HG02571 (cell line): ENCODE measurements around the gene RPUSD1.
"Not testable (repeated sequence)": the region's sequence is repeated elsewhere in the genome, so short reads cannot be mapped to it uniquely, and the experiment has no call there.

Experiments used
- ATAC-seq: cut with Tn5 transposase; IDR thresholded peaks from one replicate; pipeline ENCODE4 v1.9.1; 2021; ENCODE audit warnings: mild to moderate bottlenecking, moderate library complexity; ENCODE audit not compliant: unreplicated experiment

The RPUSD1 gene

DNA sequence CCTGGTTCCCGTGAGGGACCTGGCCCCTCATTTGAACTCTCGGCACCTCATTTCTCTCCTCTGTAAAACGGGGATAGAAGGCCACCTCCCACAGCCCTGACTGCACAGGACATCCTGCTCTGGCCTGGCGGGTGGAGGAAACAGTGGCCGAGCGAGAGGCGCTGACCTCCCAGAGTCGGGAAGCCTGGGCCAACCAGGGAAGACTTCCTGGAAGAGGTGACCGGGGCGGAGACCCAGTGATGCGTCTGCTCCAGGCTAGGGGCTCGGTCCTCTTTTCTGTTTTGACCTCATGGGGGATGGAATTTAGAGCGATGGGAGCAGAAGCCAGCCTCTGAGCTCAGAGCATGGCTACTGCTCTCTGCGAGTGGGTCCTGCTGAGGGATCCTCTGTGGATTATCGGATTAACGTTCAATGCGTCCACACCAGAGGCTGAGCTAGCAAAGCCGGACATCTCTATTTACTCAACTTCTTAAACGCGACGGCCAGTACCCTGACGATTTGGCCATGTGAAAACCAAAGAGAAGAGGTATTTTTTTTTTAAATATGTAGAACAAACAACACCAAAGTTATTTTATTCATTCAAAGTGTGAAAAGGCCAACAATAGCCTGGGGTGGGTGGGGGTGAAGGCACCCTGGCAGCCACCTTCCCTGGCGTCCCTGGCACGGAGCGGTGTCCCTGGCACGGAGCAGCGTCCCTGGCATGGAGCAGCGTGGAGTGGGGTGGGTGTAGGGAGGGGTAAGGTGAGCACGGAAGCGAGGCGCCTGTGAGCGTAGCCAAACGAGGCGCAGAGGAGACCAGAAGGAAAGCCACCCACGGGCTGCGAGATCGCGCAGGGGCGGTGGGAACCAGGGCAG is 36.8 kb downstream of the RPUSD1 start:
- ATAC-seq, result no peak

DNA sequence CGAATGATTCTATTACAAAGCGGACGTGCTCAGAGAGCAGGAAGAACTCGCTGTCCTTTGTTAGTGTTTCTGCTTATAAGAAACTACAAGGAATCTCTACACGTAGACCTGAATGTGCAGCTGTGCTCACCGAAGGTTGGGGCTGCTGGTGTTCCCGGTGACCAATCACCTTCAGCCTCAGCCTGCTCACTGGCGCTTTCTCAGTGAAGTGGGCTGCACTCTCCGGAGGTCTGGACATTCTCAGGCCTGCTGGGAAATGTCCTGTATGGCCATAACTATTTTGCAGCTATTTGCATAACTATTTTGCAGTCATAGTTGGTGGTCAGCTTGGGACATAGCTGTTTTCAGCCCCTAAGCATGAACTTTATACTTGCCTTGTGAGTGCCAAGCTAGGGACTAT is 37.7 kb downstream of the RPUSD1 start:
- no peak for ATAC-seq

DNA sequence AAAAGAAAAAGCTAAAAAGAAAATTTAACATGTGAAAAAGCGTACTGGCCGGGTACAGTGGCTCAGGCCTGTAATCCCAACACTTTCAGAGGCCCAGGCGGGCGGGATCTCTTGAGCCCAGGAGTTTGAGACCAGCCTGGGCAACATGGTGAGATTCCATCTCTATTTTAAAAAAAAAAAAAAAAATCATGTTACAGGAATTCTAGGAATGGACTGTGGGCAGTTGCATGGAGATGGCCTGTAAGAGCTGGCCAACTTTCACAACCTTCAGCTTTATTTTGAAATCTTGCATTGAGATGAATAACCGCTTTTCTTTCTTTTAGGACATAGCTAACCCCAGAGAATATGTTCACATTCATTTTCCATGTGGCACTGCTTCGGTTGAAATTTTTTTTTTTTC is 39.2 kb downstream of the RPUSD1 start:
- no peak for ATAC-seq

DNA sequence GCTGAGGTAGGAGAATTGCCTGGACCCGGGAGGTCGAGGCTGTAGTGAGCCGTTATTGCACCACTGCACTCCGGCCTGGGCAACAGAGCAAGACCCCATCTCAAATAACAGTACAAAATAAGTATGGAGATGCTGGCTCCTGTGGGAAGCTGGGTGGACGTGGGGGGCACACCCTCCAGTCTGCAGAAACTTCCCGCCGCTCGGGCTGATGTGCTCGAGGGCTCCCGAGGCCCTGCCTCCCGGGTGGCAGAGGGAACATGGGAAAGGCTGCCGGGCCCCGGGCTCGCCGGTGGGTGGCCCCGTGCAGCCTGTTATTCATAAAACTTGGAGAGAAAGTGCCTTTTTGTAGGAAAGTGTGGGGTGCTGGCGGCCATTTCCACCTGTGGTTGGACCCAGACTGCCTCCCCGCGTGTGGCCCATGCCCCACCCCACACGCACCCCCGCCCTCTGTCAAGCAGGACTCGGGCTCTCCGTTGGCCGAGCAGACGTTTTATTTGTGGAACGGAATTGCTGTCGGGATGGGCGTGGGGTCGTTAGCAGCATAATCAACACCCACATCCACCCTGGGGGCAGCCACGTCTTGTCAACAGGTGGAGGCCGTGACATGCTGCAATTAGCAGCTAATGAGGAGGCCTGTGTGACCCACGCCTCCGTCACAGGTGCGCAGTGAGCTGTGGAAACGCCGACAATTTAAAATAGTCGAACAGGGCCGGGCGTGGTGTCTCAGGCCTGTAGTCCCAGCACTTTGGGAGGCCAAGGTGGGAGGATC is 40.0 kb downstream of the RPUSD1 start:
- no peak for ATAC-seq

DNA sequence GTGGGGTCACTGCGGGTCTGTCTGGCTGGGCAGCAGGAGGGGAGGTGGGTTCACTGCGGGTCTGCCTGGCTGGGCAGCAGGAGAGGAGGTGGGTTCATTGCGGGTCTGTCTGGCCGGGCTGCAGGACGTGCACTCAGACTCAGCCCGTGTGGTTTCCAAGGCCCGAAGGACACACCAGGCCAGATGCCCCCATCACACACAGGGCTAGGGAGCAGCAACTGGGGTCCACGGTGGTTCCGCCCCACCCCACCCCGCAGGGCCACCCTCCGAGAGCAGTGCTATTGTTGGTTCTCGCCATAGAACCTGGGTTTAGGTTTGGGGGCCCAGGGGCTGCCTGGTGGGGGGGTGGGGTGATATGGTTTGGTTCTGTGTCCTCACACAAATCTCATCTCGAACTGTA is 41.5 kb downstream of the RPUSD1 start:
- no peak for ATAC-seq

DNA sequence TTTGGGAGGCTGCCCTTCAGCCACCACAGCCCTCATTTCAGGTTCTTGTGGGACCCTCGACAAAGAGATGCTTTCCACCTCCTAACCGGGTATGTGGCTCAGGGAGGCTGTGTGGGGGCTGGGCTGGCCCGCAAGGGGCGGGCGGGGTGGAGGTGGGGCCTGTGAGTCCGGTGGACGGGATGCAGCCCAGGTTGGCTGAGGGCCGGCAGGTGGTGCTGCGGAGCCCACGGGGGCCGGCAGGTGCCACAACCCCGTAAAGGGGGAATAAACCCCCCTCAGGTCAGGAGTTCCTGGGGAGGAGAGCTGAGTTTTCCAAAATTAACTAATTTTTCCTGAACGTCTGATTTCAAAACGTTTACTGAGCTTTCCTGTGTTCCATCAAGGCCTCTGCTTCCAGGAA is 42.4 kb downstream of the RPUSD1 start:
- no peak for ATAC-seq

- no peak for ATAC-seq
These were observed 44.2 kb downstream of the RPUSD1 start for GRCh38 chr16:743794-744500.

DNA sequence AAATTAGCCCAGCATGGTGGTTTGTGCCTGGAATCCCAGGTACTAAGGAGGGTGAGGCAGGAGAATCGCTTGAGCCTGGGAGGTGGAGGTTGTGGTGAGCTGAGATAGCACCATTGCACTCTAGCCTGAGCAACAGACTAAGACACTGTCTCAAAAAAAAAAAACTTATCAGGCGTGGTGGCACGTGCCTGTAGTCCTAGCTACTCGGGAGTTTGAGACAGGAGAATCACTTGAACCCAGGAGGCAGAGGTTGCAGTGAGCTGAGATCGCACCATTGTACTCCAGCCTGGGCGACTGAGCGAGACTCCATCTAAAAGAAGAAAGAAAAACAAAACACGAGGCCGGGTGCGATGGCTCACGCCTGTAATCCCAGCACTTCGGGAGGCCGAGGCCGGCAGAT is 45.3 kb downstream of the RPUSD1 start:
- ATAC-seq, result not testable (repeated sequence)

DNA sequence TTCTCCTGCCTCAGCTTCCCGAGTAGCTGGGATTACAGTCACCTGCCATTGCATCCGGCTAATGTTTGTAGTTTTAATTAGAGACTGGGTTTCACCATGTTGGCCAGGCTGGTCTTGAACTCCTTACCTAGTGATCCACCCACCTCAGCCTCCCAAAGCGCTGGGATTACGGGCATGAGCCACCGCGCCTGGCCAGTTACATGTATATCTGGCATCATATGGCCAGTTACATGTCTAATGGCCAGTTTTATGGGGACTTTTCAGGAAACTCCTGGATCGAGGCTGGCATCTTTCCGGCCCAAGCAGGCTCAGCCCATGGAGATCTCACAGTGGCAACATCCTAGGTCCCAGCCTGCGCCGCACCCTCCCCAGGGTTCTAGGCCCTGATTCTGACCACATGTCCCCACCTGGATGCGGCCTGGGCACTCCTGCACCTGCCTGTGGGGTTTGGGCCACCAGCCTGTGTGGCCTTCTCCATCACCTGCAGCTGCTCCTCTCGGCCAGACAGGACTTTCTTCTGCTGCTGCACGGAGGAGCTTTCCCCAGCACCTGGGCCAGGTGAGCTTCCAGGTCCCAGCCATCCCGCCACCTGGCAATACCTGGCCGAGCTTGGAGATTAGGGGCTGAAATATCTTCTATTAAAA is 46.1 kb downstream of the RPUSD1 start:
- no peak for ATAC-seq

DNA sequence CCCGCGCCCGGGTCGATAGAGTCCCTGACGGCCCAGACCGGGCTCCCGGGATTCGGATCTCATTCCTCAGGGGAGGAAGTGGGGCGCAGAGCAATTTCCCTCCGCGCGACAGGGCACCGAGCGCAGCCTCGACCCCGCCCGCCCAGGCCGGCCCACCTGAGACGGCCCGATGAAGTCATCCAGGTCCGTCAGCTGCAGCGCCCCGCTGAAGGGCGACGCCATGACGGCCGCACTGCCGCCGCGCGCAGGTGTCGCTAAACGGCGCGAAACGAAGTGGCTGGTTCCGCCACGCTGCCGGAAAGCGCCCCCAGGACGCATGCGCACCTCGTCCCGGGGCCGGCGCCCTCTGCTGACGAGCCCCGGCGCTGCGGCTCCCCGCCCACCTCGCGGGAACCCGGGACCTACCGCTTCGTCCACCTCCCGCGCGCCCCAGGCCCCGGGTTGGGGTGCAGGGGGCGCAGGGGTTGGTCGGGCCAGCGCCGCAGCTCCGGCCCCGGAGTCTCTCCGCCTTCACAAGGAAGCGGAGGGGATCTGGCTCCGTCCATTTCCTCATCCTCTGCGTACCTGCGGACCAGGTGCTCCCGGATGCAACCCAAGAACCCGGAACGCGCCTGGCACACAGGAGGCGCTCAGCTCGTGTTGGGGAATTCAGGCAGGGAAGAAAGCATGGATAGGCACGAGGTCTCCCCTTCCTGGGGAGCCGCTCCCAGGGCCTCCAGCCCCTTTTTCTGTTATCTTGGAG is 47.2 kb downstream of the RPUSD1 start, which contains the start of gene CIAO3:
TSS of gene CIAO3 (minus strand) at position 234 of the 742 bp plus-strand sequence. CDS start at position 222, 12 bp downstream.
- peak; percentile 71 for ATAC-seq

- no peak for ATAC-seq
These were observed 47.8 kb downstream of the RPUSD1 start for GRCh38 chr16:740459-740763.

DNA sequence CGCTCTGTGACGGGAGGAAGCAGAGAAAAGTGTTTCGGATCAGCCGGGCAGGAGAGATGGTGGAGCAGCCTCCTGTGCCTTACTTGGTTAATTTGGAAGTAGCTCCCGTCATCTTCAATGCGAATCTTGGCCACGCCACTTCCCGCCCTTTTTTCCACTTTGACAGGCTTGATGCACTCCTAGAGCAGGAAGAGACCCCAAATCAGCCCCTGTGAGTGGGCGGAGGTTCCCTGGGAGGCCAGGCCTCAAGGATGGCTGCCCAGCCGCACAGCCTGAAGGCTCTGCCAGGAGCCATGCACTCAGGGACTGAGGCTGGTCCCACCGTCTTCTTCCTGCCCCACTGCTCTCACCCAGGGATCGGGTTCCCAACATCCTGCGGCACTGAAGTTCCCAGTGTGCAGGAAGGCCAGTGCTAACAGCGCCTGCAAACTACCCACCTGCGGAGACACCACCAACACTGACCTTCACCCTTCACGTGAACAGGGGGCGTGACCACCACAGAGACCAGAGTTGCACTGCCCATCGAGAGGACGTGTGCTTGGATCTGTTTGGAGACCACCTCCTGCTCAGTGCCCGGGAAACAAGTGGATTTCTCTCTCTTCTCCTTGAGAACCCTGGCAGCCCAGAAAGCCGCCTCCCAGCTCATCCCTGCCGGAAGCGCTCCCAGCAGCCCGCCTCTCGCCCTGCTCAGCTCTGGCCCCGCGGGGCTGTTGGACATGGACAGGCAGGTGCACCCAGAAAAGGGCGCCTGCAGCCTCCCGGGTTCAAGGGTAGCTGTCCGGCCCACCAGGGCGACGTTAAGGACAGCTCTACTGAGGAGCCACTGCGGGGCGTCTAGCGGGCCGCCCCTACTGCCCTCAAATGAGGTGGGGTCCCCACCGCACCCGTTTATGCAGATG is 48.4 kb downstream of the RPUSD1 start:
- no peak for ATAC-seq

DNA sequence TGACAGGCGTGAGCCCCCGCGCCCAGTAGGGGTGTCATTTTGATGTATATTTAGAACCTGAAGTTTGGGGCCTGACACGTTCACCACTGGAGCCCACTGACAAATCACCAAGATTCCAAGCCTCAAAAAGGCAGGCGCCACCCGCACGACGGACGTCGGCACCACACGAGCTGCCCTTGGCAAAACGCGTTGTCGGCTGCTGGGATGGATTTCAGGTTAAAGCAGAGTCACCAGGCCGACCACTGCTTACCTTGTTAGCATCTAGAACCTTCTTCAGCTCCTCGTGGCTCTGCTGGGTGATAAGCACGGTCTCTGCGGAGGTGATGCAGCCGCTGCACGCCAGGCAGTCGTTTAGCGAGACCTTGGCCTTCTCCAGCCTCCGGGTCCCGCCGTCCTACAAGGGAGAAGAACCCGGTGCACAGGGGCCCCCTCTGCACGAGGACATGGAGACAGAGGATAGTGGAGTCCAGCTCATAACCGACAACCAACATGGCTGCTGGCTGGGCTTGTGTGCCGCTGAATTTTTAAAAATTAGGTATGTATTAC is 51.2 kb downstream of the RPUSD1 start:
- no peak for ATAC-seq

- ATAC-seq, result no peak
These were observed 52.2 kb downstream of the RPUSD1 start for GRCh38 chr16:735982-736453.

- no peak for ATAC-seq
These were observed 53.0 kb downstream of the RPUSD1 start for GRCh38 chr16:734981-735881.
